ENCODE results near the gene SF3B4. TPM values are rescaled to one million over a fixed set of nuclear protein-coding genes. Genes with fewer than 3 reads are reported as not detected.

Gene SF3B4
- total RNA-seq, 2 donors from 2014 or later: 47.2 to 53.2 TPM

DNA sequence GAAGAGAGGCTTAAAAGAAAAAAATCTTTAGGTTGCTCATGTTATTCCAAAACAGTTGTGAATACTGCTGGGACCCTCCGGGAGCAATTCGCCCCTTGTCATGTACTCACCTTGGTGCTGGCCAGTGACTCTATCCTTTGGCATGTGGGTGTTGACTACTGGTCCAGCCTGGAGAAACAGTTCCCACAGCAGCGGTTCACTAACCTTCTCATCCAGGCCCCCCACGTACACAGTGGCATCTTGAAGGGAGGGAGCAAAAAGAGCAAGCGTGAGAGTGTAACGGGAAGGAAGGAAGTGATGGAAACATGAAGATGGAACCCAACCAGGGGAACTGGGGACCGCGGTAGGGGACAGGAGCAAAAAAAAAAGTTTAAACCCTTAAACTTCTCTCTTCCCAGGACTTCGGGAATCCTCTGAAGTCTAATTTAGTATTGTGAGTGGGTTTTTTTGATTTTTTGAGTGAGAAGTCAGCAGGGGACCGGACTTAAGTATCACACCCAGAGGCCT lies 494 bp downstream of the SF3B4 start:
- no peak for DNase-seq
- Mint-ChIP-seq H3K4me1 (peaks cover 46% of the 10 kb centered on the region), H3K4me3 (peak overlapping the region; percentile 97)

DNA sequence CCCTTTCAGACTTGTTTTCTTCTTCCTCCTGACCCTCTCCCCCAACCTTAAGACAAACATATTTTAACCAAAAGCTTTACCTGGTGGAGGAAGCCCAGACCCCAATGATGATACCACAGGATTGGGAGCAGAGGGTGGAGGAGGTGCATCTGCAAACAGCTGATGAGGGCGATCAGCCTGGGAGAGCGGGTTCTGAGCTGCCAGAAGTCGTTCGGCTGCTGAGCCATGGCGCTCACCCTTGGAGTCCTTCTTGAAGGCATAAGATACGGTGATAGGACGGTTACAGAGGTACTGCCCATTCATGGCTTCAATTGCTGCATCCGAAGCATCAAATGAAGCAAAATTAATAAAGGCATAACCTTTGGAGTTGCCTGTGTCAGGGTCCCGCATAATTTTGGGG lies 1.3 kb downstream of the SF3B4 start:
- peak overlapping the region; percentile 97 for H3K4me3 Mint-ChIP-seq
- H3K27ac Mint-ChIP-seq: peak overlapping the region; percentile 85
- H3K27me3 Mint-ChIP-seq: no peaks in the 10 kb centered on the region
- no peaks in the 10 kb centered on the region for H3K9me3 ChIP-seq (ENCODE audit: control insufficient read depth, low read length, poor library complexity, severe bottlenecking)
- peaks cover 42% of the 10 kb centered on the region for H3K4me1 Mint-ChIP-seq
- DNase-seq (no peak), ATAC-seq (no peak)
- peaks cover 28% of the 10 kb centered on the region for H3K36me3 Mint-ChIP-seq (ENCODE audit: low read depth)

More for the DNA sequence above, 494 bp downstream of the SF3B4 start:
- H3K27ac Mint-ChIP-seq: peak overlapping the region; percentile 96
- ATAC-seq: no peak
- H3K36me3 Mint-ChIP-seq (ENCODE audit: low read depth): peaks cover 30% of the 10 kb centered on the region
- H3K27me3 Mint-ChIP-seq: peaks cover 7% of the 10 kb centered on the region
- no peaks in the 10 kb centered on the region for H3K9me3 ChIP-seq (ENCODE audit: control insufficient read depth, low read length, poor library complexity, severe bottlenecking)

DNA sequence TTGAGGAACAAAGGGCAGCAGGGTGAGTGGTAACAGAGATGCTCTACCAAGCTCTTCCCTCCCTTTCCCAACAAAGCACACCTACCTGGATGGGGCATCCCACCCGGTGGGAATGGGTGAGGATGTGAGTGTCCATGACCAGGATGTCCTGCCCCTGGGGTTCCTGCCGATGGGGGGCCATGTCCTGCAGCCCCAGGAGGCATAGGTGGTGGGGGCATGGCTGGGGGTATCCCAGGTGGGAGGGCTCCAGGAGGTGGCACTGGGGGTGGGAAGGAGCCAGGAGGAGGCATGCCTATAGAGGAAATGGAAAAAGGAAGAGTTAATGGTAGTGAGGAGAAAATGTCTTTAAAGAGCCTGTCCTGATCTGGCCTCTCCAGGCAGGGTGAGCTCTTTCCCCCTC lies 1.9 kb downstream of the SF3B4 start:
- peak overlapping the region; percentile 85 for H3K27ac Mint-ChIP-seq
- no peaks in the 10 kb centered on the region for H3K27me3 Mint-ChIP-seq
- peaks cover 26% of the 10 kb centered on the region for H3K36me3 Mint-ChIP-seq (ENCODE audit: low read depth)
- ATAC-seq (no peak), DNase-seq (no peak)
- peaks cover 39% of the 10 kb centered on the region for H3K4me1 Mint-ChIP-seq
- H3K9me3 ChIP-seq (ENCODE audit: control insufficient read depth, low read length, poor library complexity, severe bottlenecking): no peaks in the 10 kb centered on the region
- H3K4me3 Mint-ChIP-seq: peak overlapping the region; percentile 97

DNA sequence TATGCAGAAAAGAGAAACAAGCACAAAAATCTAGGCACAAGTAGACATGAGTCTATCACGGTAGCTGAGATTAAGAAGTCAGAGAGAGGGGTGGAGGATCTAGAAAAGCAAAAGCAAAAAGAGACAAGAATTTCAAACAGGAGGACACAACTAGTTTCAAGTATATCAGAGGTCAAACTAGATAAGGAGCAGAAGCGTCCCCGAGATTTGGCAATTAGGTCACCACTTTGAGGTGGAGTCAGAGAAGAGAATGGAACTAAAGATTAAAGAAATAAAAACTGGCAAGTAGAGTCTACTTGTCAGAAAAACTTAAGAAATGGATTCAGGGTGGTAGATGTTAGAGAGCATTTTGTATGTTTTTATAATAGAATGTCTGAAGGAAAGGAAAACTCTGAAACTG lies 2.3 kb downstream of the SF3B4 start:
- H3K36me3 Mint-ChIP-seq (ENCODE audit: low read depth): peaks cover 24% of the 10 kb centered on the region
- H3K4me3 Mint-ChIP-seq: peak overlapping the region; percentile 81
- no peaks in the 10 kb centered on the region for H3K9me3 ChIP-seq (ENCODE audit: control insufficient read depth, low read length, poor library complexity, severe bottlenecking)
- ATAC-seq: no peak
- DNase-seq: no peak
- H3K4me1 Mint-ChIP-seq: peaks cover 36% of the 10 kb centered on the region
- H3K27me3 Mint-ChIP-seq: no peaks in the 10 kb centered on the region
- peak overlapping the region; percentile 85 for H3K27ac Mint-ChIP-seq

DNA sequence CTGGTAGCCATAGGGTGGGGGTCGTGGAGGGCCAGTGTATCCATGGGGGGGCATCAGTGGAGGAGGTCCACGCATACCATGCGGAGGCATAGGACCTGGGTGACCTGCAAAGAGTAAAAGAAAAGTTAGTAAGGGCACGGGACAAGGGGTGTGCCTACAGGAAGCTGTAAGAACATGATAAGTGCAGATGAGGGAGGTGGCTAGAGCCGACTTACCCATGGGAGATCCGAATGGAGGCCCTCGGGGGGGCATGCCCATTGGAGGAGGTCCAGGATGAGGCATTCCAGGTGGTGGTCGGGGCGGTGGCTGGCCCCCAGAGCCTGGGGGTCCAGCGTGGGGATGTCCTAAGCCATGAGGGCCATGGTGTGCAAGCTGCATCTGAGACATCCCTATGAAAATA lies 4.0 kb downstream of the SF3B4 start:
- H3K27me3 Mint-ChIP-seq: no peaks in the 10 kb centered on the region
- H3K4me3 Mint-ChIP-seq: peak overlapping the region; percentile 68
- no peaks in the 10 kb centered on the region for H3K9me3 ChIP-seq (ENCODE audit: control insufficient read depth, low read length, poor library complexity, severe bottlenecking)
- peaks cover 36% of the 10 kb centered on the region for H3K4me1 Mint-ChIP-seq
- no peak for ATAC-seq
- peaks cover 24% of the 10 kb centered on the region for H3K36me3 Mint-ChIP-seq (ENCODE audit: low read depth)
- no peak for DNase-seq
- H3K27ac Mint-ChIP-seq: no peak overlapping the region

DNA sequence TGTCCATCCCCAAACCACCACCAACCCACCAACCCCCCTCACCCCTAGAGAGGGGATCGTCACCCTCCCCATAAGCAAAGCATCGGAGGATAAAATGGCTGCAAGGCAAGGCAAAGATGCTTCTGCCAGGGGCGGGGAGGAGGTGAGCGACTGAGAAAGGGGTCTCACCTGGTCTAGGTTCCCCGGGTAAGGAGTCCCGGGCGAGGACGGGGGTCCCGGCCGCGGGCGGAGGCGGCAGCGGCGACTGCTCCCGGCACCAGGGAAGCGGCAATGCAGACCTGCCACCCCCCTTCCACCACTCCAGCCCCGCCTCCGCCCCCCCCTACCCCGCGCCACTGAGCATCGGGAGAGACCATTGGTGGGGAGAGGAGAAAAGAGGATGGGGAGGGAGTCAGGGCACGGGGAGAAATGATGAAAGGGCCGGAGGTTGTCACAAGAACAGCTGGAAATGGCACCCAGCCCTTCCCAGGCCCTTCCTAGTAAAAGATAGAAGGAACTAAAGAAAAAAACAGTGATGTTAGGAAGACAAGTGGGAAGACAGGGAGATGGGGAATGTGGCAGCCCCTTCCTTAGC lies 9.9 kb downstream of the SF3B4 start, which contains the start of gene SV2A:
TSS of gene SV2A (minus strand) at position 274 of the 574 bp plus-strand sequence. CDS start 4,004 bp downstream, outside the sequence.
- peak within 1 kb of the TSS; percentile 90 for H3K4me3 Mint-ChIP-seq
- H3K36me3 Mint-ChIP-seq (ENCODE audit: low read depth): no peaks in the 10 kb centered on the region
- H3K9me3 ChIP-seq (ENCODE audit: control insufficient read depth, low read length, poor library complexity, severe bottlenecking): no peaks in the 10 kb centered on the region
- ATAC-seq: peak; percentile 72
- H3K4me1 Mint-ChIP-seq: peaks cover 17% of the 10 kb centered on the region
- H3K27ac Mint-ChIP-seq: peak within 1 kb of the TSS; percentile 84
- DNase-seq: peak in 2 of 3 donors; percentile 33 to 47
- H3K27me3 Mint-ChIP-seq: no peaks in the 10 kb centered on the region

DNA sequence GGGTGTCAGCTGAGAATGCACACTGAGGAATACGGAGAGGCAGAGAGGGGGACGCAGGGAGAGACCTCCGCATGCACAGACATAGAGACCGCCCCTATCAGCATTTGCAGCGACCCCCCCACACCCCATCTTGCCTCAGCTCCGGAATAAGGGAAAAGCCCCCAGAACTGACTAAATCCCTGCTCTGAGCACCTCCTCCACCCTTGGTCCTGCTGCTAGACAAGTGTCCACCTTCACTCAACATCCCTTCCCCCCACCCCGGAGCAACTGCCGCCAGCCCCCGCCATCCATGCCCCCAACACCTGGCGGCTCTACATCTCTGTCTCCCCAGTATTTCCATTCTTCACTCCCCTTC lies 10.7 kb downstream of the SF3B4 start:
- DNase-seq (no peak), ATAC-seq (no peak)
- Mint-ChIP-seq H3K36me3 (ENCODE audit: low read depth) (no peaks in the 10 kb centered on the region), H3K27ac (peak overlapping the region; percentile 84), H3K4me3 (peak overlapping the region; percentile 90), H3K27me3 (no peaks in the 10 kb centered on the region), H3K4me1 (peaks cover 18% of the 10 kb centered on the region)
- H3K9me3 ChIP-seq (ENCODE audit: control insufficient read depth, low read length, poor library complexity, severe bottlenecking): no peaks in the 10 kb centered on the region

DNA sequence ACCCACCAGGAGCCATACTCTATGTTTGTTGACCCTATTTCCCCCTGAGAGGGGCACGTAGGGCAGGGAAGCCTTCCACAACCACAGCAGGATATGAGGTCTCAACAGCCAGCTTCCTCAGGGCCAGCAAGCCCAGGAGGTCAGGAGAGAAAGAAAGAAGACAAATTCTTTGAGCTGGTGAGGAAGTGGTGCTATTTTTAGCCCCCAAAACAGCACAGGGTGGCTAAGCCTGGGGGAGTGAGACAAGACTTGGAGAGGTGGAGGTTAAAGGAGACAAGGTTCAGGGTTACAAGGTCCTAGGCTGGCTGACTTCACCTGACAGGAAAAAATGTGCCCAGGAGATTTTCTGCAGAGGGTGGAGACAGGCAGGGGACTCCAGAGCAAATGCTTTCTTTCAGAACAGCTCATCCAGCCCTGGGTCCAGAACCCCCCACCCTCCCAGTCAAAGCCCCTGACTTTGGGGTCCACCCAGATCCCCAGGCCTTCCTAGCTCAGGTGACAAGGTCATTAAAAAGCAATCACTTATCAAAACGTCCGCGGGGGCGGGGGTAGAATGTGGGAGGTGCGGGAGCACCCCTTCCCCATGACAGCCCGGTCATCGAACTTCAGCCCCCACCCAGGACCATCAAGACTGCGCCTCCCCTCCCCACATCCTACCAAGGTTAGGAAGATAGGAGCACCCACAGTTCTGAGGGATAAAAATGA lies 11.3 kb downstream of the SF3B4 start:
- ATAC-seq (no peak), DNase-seq (no peak)
- Mint-ChIP-seq H3K4me1 (peaks cover 21% of the 10 kb centered on the region), H3K27ac (peak overlapping the region; percentile 84), H3K36me3 (ENCODE audit: low read depth) (no peaks in the 10 kb centered on the region), H3K27me3 (no peaks in the 10 kb centered on the region), H3K4me3 (peak overlapping the region; percentile 90)
- no peaks in the 10 kb centered on the region for H3K9me3 ChIP-seq (ENCODE audit: control insufficient read depth, low read length, poor library complexity, severe bottlenecking)

DNA sequence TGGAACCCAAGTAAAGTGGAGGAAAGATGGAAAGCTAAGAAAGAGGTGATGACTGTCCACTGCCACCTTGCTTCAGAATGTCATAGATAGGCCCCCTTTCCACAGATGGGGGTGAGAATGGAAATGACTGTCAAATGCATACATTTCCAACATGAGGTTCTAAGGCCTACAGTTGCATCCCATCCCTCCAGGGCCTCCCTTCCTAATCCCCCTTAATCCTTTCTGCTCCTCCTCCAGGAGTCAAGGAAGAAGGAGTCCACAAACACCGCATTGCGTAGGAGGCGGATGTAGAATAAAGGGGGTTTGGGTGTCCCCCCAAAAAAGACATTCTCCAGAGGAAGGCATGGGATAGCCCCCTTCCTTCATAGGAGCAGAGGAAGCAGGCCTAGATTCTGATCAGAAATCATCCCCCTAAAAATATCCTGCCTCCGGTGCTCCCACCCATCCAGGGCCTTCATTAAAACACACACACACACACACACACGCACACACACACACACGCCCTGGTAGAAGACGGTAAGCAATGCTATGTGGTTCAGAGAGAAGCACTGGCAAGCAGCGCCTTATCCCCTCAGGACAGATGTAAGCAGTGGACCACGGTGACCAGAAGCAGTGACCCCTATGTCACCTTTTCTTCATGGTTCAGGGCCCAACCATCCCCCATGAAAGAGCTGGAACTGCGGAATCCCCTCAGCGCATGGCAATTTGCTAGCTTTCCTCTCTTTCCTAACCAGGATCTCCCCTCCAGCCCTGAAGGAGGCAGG lies 12.0 kb downstream of the SF3B4 start:
- Mint-ChIP-seq H3K27me3 (no peaks in the 10 kb centered on the region), H3K4me3 (peak overlapping the region; percentile 90), H3K4me1 (peaks cover 24% of the 10 kb centered on the region), H3K27ac (peak overlapping the region; percentile 84), H3K36me3 (ENCODE audit: low read depth) (no peaks in the 10 kb centered on the region)
- DNase-seq: no peak
- no peaks in the 10 kb centered on the region for H3K9me3 ChIP-seq (ENCODE audit: control insufficient read depth, low read length, poor library complexity, severe bottlenecking)
- ATAC-seq: no peak

DNA sequence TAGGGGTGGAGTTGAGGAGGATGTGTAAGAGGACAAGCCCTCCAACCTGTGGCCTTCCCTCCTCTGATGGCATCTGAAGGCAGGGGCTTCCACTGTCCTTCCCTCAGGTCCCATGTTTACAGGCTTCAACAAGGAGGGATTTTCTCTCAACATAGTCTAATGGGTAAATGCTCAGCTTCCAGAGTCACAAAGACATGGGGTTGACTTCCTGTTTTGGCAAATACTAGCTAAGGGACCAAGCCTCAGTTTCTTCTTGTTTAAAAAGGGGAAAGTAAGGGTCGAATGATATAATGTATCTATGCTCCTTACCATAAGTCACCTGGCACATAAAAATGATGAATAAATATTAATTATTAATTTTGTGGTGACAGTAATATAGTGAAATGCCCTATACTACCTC lies 13.1 kb downstream of the SF3B4 start:
- peaks cover 24% of the 10 kb centered on the region for H3K4me1 Mint-ChIP-seq
- no peaks in the 10 kb centered on the region for H3K9me3 ChIP-seq (ENCODE audit: control insufficient read depth, low read length, poor library complexity, severe bottlenecking)
- no peaks in the 10 kb centered on the region for H3K27me3 Mint-ChIP-seq
- DNase-seq (no peak), ATAC-seq (no peak)
- H3K36me3 Mint-ChIP-seq (ENCODE audit: low read depth): no peaks in the 10 kb centered on the region
- H3K27ac Mint-ChIP-seq: peak overlapping the region; percentile 84
- H3K4me3 Mint-ChIP-seq: no peak overlapping the region

DNA sequence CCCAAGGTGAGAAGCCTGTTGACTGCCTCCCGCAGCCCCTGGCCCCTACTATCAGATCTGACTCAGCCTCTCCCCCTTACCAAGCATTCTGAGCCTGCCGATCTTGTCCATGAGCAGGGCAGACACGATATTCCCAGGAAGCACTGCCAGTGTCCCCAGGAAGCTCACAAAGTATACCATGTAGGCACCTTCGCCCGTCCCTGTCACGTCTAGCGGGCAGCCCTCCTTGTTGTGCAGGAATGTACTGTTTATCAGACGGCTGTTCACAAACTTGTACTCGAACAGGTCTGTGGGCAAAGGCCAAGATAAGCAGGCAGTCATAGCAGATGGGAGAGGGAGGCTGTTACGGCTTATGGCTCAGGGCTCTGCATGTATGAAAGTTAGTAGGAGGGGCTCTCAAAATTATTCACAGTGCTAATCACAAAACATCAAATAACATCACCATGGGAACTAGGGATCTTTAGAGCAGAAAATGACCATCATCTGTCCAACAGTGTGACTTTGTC lies 21.0 kb downstream of the SF3B4 start:
- no peak for ATAC-seq
- no peak overlapping the region for H3K27ac Mint-ChIP-seq
- H3K4me1 Mint-ChIP-seq: peaks cover 12% of the 10 kb centered on the region
- H3K4me3 Mint-ChIP-seq: no peak overlapping the region
- no peaks in the 10 kb centered on the region for H3K27me3 Mint-ChIP-seq
- no peaks in the 10 kb centered on the region for H3K9me3 ChIP-seq (ENCODE audit: control insufficient read depth, low read length, poor library complexity, severe bottlenecking)
- no peak for DNase-seq
- peaks cover 2% of the 10 kb centered on the region for H3K36me3 Mint-ChIP-seq (ENCODE audit: low read depth)

DNA sequence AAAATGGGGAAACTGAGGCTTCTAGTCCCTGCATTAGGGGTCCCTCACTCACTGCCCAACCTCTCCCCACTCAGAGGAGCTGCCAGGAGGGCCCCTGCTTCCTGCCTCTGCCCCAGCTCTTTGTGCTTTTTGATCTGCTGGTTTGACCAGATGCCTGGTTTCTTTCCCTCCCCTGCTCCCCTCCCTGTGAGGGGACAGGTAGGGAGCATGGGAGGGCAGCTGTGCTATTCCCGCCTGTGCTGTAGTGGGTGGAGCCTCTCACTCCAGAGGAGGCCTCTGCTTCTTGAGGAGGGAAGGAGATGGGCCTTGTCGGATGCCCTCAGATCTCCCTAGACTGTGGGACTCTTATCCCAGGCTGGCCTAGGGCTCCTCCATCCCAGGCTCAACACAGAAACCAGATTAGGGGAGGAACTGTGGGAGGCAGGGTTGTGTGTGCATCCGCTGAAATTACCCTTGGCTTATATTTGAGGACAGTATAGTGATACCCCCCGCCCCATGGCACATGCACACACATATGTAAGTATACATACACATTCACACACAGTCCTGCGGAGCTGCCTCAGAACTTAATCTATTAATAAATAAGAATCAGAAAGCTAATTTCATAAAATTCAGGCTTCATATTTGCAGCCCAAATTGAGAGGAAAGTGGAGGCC lies 23.6 kb downstream of the SF3B4 start:
- DNase-seq (no peak), ATAC-seq (no peak)
- H3K4me1 Mint-ChIP-seq: peaks cover 20% of the 10 kb centered on the region
- H3K9me3 ChIP-seq (ENCODE audit: control insufficient read depth, low read length, poor library complexity, severe bottlenecking): no peaks in the 10 kb centered on the region
- H3K4me3 Mint-ChIP-seq: no peak overlapping the region
- peak overlapping the region; percentile 74 for H3K27ac Mint-ChIP-seq
- H3K36me3 Mint-ChIP-seq (ENCODE audit: low read depth): peaks cover 2% of the 10 kb centered on the region
- H3K27me3 Mint-ChIP-seq: no peaks in the 10 kb centered on the region
